Stimulated activated CD8-positive, alpha-beta memory T cell treated with anti-CD3 and anti-CD28 coated beads, Interleukin-7, amount 100 ng/mL, for 1 hour (primary cell): ENCODE results near the gene NXPH2.

Experiments used
- DNase-seq, 2 donors: peaks; one replicate each; pipeline ENCODE4 v3.0.0-alpha.2; 2020; ENCODE audit warnings: low read depth in 2 of 2

NXPH2 gene

GRCh38 chr2:138637061-138637460 is 143.1 kb downstream of the NXPH2 start:
- DNase-seq, result no peak

- no peak for DNase-seq
Measured at GRCh38 chr2:138633049-138633448, 147.1 kb downstream of the NXPH2 start.

- DNase-seq, result no peak
Measured at GRCh38 chr2:138632066-138632620, 148.0 kb downstream of the NXPH2 start.

- DNase-seq, result no peak
Measured at GRCh38 chr2:138630164-138630563, 150.0 kb downstream of the NXPH2 start.

- no peak for DNase-seq
Measured at GRCh38 chr2:138626148-138626547, 154.0 kb downstream of the NXPH2 start.

GRCh38 chr2:138622613-138623012 is 157.6 kb downstream of the NXPH2 start:
- DNase-seq, result no peak

- no peak for DNase-seq
Measured at GRCh38 chr2:138621139-138621538, 159.1 kb downstream of the NXPH2 start.

GRCh38 chr2:138620431-138620830 is 159.8 kb downstream of the NXPH2 start:
- no peak for DNase-seq
